CD4-positive, alpha-beta T cell (primary cell): ENCODE results near the gene OXSR1. TPM values are rescaled to one million over a fixed set of nuclear protein-coding genes. Genes with fewer than 3 reads are reported as not detected.

Source experiments
- ATAC-seq: fragments of 200-7000 bp; cut with Tn5 transposase; one replicate; pipeline ENCODE4 v1.10.0; 2022; ENCODE audit warnings: mild to moderate bottlenecking; ENCODE audit not compliant: poor library complexity
- CTCF ChIA-PET: fragments of 350-600 bp; sonication (Branson Sonifier 250); formaldehyde crosslinking; loops from one replicate; lab custom pipeline; 2021; ENCODE audit warnings: antibody characterized with exemption, inconsistent platforms; lab: Charles Lee
- POLR2A ChIA-PET: fragments of 350-600 bp; sonication (Branson Sonifier 250); formaldehyde crosslinking; loops from one replicate; lab custom pipeline; 2021; ENCODE audit warnings: antibody characterized with exemption, inconsistent platforms; lab: Charles Lee
- DNase-seq, 14 experiments: peaks; one replicate each; pipeline ENCODE4 v3.0.0-alpha.2; 2013 to 2020; ENCODE audit warnings: mixed read lengths in 2 of 14
- H3K27ac ChIP-seq, 2 donors: one replicate each; pipeline versions ENCODE4 v1.5.1 to v1.7.0; 2013; ENCODE audit warnings: low read length in 2 of 2, low read depth in 1 of 2, mild to moderate bottlenecking in 1 of 2
- H3K27me3 ChIP-seq, 2 experiments: 1 replicate in 1 of 2; 2 replicates in 1 of 2; pipeline versions ENCODE4 v1.6.1 to v1.7.0; 2013; ENCODE audit warnings: low read length in 2 of 2, control low read depth in 1 of 2, mild to moderate bottlenecking in 1 of 2, moderate library complexity in 1 of 2; ENCODE audit not compliant: insufficient read depth in 2 of 2, control insufficient read depth in 1 of 2
- H3K36me3 ChIP-seq: one replicate; pipeline ENCODE4 v1.6.1; 2013; ENCODE audit warnings: low read length, control low read depth; ENCODE audit not compliant: insufficient read depth
- H3K4me1 ChIP-seq: one replicate; pipeline ENCODE4 v1.6.1; 2013; ENCODE audit warnings: low read length, control low read depth; ENCODE audit not compliant: insufficient read depth
- H3K4me3 ChIP-seq: one replicate; pipeline ENCODE4 v1.5.1; 2013; ENCODE audit warnings: mild to moderate bottlenecking, low read length, moderate library complexity
- H3K9me3 ChIP-seq, 2 experiments: 1 replicate in 1 of 2; 2 replicates in 1 of 2; pipeline versions ENCODE4 v1.6.1 to v1.7.0; 2013; ENCODE audit warnings: low read length in 2 of 2, mild to moderate bottlenecking in 2 of 2, control low read depth in 1 of 2, moderate library complexity in 1 of 2; ENCODE audit not compliant: control insufficient read depth in 1 of 2, insufficient read depth in 1 of 2
- H3K27ac Mint-ChIP-seq: one replicate; pipeline ENCODE4 v1.8.0; 2020; ENCODE audit warnings: mixed read lengths
- H3K27me3 Mint-ChIP-seq: one replicate; pipeline ENCODE4 v1.8.0; 2021; ENCODE audit warnings: mixed read lengths
- H3K36me3 Mint-ChIP-seq: one replicate; pipeline ENCODE4 v1.8.0; 2021; ENCODE audit warnings: low read depth, mixed read lengths
- H3K4me1 Mint-ChIP-seq: one replicate; pipeline ENCODE4 v1.8.0; 2021; ENCODE audit warnings: low read depth, mixed read lengths
- H3K4me3 Mint-ChIP-seq: one replicate; pipeline ENCODE4 v1.8.0; 2020; ENCODE audit warnings: mild to moderate bottlenecking, mixed read lengths
- H3K9me3 Mint-ChIP-seq: one replicate; pipeline ENCODE4 v1.8.0; 2020; ENCODE audit warnings: mixed read lengths
- CTCF ChIP-seq: fragments of 200-600 bp; IDR thresholded peaks from one replicate; pipeline ENCODE4 v1.8.0; 2022; ENCODE audit warnings: antibody characterized with exemption, mild to moderate bottlenecking
- intact Hi-C, 2 experiments: fragments of 100-400 bp; cut with DNase I in 1 of 2; cut with micrococcal nuclease in 1 of 2; formaldehyde crosslinking; loops; one replicate each; pipeline versions ENCODE4 v1.15.1 to v1.9.0; 2023 to 2025; cut with DNase I, micrococcal nuclease
- total RNA-seq, 174 experiments: library from RNA in 2 of 174; stranded (reverse) in 2 of 174; gene quantifications; one replicate each; pipeline ENCODE4 v1.2.3 and lab custom pipeline; 2021 to 2026

Gene OXSR1
- total RNA-seq, 2 experiments from 2014 or later: 28.3 to 30.3 TPM

DNA sequence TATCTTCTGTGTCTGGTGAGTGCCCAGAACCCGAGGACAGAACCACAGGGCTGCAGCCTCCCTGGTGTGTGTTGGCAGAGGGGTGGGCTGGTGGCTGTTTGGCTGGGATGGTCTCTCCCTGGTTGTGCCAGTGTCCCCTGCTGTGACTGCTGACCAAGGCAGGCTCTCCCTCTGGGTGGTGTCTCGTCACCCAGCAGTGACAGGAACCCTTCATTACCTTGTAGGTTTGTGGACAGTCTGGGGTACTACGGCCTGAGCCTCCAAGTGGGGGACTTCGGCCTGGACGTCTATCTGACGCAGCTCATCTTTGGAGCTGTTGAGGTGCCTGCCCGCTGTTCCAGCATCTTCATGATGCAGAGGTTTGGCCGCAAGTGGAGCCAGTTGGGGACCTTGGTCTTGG lies 110.3 kb downstream of the OXSR1 start:
- intact Hi-C loops: no loop called here
- Histone ChIP-seq H3K9me3 (no peaks in the 10 kb centered on the region), H3K4me3 (no peak overlapping the region), H3K27me3 (no peaks in the 10 kb centered on the region), H3K36me3 (no peaks in the 10 kb centered on the region), H3K4me1 (no peaks in the 10 kb centered on the region), H3K27ac (no peak overlapping the region)
- Mint-ChIP-seq H3K9me3 (no peaks in the 10 kb centered on the region), H3K27ac (no peak overlapping the region), H3K36me3 (no peaks in the 10 kb centered on the region), H3K4me1 (no peaks in the 10 kb centered on the region), H3K4me3 (no peak overlapping the region), H3K27me3 (no peaks in the 10 kb centered on the region)
- TF ChIP-seq CTCF: no peak
- ChIA-PET CTCF (no interaction called here), POLR2A (no interaction called here)
- no peak for ATAC-seq
- DNase-seq: no peak

DNA sequence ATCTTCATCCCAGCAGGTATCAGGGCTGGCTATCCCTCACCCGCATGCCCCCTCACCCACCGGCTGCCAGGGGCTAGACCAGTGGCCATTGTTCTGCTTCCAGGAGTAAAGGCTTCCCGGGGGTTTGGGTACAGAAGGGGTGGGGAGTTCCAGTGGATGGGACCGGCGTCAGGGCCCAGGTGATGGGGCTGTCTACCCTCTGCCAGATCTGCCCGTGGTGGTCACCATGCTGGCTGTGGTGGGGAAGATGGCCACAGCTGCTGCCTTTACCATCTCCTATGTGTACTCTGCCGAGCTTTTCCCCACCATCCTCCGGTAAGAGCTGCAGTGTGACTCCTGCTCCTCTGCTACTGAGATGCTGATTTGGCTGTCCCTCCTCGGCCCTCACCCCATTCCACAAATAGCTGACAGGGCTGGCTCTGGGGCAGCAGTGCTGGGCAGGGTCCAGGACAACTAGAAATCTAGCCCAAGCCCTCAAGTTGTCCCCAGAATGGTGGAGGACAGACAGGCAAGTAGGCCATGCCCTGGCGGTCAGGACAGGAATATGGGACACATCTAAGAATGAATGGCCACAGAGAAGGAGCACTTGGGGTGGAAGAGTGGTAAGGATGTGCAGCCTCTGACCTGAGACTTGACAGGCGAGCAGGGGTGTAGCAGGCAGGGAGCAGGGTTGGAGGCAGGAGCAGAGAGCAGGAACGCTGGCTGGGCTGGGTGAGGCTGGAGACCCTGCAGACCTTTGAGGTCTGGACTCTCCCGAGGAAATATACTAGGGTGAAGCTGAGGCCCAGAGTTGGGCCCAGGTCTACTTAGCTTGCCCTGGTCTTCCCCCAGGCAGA lies 111.0 kb downstream of the OXSR1 start:
- ChIA-PET POLR2A (no interaction called here), CTCF (no interaction called here)
- intact Hi-C loops: no loop called here
- Histone ChIP-seq H3K27me3 (no peaks in the 10 kb centered on the region), H3K9me3 (no peaks in the 10 kb centered on the region), H3K4me1 (no peaks in the 10 kb centered on the region), H3K36me3 (no peaks in the 10 kb centered on the region), H3K4me3 (no peak overlapping the region), H3K27ac (no peak overlapping the region)
- Mint-ChIP-seq H3K4me1 (no peaks in the 10 kb centered on the region), H3K27me3 (no peaks in the 10 kb centered on the region), H3K4me3 (no peak overlapping the region), H3K27ac (no peak overlapping the region), H3K36me3 (no peaks in the 10 kb centered on the region), H3K9me3 (no peaks in the 10 kb centered on the region)
- DNase-seq (no peak), ATAC-seq (no peak)
- TF ChIP-seq CTCF: no peak

DNA sequence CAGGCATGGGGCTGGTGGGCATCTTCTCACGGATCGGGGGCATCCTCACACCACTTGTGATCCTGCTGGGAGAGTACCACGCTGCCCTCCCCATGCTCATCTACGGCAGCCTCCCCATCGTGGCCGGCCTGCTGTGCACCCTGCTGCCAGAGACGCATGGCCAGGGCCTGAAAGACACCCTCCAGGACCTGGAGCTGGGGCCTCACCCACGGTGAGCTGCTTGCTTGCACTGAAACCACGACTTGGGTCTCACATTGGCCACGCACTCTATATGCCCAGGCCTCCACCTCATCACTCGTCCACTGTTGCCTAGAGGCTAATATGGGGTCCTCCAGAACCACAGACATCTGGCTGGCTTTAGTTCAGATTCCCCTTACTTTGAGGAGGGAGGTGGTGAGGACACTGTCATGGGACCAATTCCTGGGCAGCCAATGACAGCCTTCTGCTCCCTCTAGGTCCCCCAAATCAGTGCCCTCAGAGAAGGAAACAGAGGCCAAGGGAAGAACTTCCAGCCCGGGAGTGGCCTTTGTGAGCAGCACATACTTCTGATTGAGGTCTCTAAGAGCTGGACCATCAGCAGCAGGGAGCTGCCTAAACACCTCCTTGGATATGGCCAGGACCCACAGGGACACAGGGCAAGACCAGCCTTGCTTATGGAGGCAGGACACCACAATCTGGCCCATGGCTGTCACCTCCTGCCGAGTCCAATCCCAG lies 111.7 kb downstream of the OXSR1 start:
- ChIA-PET POLR2A (no interaction called here), CTCF (no interaction called here)
- Histone ChIP-seq H3K27me3 (no peaks in the 10 kb centered on the region), H3K4me1 (no peaks in the 10 kb centered on the region), H3K9me3 (no peaks in the 10 kb centered on the region), H3K36me3 (no peaks in the 10 kb centered on the region), H3K4me3 (no peak overlapping the region), H3K27ac (no peak overlapping the region)
- TF ChIP-seq CTCF: no peak
- no peak for DNase-seq
- no peaks in the 10 kb centered on the region for H3K27me3 Mint-ChIP-seq
- ATAC-seq: no peak
- intact Hi-C loops: no loop called here
- no peak overlapping the region for H3K4me3 Mint-ChIP-seq
- H3K36me3 Mint-ChIP-seq: no peaks in the 10 kb centered on the region
- no peaks in the 10 kb centered on the region for H3K9me3 Mint-ChIP-seq
- H3K4me1 Mint-ChIP-seq: no peaks in the 10 kb centered on the region
- H3K27ac Mint-ChIP-seq: no peak overlapping the region
